ENCODE measurements around the gene UGP2. TPM values are rescaled to one million over a fixed set of nuclear protein-coding genes. Genes with fewer than 3 reads are reported as not detected.

UGP2 gene
- total RNA-seq, 2 donors from 2014 or later: 204 to 209 TPM

DNA sequence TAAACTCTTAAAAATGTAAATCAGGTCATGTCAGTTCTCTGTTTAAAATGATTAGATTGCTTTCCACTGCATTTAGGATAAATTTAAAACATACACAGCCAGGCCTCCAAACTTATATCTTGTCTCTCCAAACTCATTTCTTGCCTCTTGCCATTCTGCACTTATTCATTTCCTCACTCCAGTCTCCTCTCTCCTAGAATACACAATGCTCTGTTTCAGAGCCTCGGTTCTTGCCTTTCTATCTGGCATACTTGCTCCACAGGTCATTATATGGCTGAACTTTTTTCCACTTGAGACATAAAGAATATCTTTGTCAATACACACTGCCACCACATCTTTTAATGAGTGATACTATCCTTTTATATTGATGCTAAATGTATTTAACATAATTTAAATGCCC, 10.5 kb upstream of the UGP2 start:
- H3K9me3 ChIP-seq: no peaks in the 10 kb centered on the region
- H3K36me3 ChIP-seq: no peaks in the 10 kb centered on the region
- no peak overlapping the region for H3K27ac ChIP-seq
- no peak overlapping the region for H3K4me3 ChIP-seq
- TF ChIP-seq, protein P1, sequence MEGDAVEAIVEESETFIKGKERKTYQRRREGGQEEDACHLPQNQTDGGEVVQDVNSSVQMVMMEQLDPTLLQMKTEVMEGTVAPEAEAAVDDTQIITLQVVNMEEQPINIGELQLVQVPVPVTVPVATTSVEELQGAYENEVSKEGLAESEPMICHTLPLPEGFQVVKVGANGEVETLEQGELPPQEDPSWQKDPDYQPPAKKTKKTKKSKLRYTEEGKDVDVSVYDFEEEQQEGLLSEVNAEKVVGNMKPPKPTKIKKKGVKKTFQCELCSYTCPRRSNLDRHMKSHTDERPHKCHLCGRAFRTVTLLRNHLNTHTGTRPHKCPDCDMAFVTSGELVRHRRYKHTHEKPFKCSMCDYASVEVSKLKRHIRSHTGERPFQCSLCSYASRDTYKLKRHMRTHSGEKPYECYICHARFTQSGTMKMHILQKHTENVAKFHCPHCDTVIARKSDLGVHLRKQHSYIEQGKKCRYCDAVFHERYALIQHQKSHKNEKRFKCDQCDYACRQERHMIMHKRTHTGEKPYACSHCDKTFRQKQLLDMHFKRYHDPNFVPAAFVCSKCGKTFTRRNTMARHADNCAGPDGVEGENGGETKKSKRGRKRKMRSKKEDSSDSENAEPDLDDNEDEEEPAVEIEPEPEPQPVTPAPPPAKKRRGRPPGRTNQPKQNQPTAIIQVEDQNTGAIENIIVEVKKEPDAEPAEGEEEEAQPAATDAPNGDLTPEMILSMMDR (IDR thresholded peaks at IDR 0.05): no peak
- H3K27me3 ChIP-seq: no peaks in the 10 kb centered on the region
- DNase-seq (ENCODE audit: low spot score): no peak
- peaks cover 0 to 5% of the 10 kb centered on the region in 2 donors for H3K4me1 ChIP-seq

DNA sequence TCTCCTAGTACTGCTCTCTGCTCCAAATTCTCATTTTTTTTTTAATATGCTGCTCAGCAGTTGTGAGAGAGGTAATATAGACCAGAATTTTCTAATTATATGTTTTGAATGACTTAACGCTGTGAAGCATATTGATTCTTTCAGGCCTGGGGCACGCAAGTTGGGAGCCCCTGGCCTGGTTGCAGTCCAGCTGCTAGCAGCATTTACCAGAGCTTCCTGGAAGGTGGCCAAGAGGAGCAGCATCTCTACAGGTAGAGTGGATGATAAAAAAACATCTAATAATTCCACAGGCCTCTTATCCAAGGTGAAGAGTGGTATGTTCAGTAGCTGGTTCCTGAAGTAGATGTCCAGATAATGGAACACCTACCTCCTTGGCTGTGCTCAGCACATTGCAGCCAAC, 7.3 kb upstream of the UGP2 start:
- H3K4me1 ChIP-seq: no peaks in the 10 kb centered on the region
- H3K9me3 ChIP-seq: no peaks in the 10 kb centered on the region
- DNase-seq (ENCODE audit: low spot score): no peak
- no peak overlapping the region for H3K27ac ChIP-seq
- no peaks in the 10 kb centered on the region for H3K36me3 ChIP-seq
- TF ChIP-seq, protein P1 (IDR thresholded peaks at IDR 0.05): no peak
- no peak overlapping the region for H3K4me3 ChIP-seq
- H3K27me3 ChIP-seq: no peaks in the 10 kb centered on the region

DNA sequence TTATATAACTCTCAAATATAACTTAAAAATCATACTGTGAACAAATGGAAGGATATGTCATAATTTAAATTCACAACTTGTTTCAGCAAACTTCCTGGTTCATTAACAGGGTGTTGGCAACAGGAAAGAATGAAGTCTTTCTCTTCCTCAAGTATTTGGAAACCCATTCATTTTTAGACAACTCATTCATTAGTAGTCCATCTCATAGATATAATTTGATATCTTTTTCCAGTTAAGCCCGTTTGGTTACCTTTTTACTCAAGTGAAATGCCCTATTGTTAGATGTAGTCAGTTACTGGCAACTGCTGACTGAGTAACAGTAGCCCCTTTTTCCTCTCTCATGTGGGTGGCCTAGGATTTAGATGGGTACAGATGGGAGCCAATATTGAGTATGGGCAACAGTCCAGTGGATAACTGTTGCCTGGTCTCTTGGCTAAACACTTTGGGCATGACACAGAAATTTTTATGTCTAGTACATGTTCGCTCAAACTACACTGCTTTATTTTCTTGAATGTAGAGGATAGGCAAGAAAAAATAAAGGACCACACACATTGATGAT, 4.6 kb upstream of the UGP2 start:
- no peak for DNase-seq (ENCODE audit: low spot score)
- H3K27me3 ChIP-seq: no peaks in the 10 kb centered on the region
- H3K36me3 ChIP-seq: no peaks in the 10 kb centered on the region
- TF ChIP-seq, protein P1 (IDR thresholded peaks at IDR 0.05): no peak
- no peaks in the 10 kb centered on the region for H3K9me3 ChIP-seq
- peaks cover 0 to 5% of the 10 kb centered on the region in 2 donors for H3K4me1 ChIP-seq
- no peak overlapping the region for H3K4me3 ChIP-seq
- no peak overlapping the region for H3K27ac ChIP-seq

DNA sequence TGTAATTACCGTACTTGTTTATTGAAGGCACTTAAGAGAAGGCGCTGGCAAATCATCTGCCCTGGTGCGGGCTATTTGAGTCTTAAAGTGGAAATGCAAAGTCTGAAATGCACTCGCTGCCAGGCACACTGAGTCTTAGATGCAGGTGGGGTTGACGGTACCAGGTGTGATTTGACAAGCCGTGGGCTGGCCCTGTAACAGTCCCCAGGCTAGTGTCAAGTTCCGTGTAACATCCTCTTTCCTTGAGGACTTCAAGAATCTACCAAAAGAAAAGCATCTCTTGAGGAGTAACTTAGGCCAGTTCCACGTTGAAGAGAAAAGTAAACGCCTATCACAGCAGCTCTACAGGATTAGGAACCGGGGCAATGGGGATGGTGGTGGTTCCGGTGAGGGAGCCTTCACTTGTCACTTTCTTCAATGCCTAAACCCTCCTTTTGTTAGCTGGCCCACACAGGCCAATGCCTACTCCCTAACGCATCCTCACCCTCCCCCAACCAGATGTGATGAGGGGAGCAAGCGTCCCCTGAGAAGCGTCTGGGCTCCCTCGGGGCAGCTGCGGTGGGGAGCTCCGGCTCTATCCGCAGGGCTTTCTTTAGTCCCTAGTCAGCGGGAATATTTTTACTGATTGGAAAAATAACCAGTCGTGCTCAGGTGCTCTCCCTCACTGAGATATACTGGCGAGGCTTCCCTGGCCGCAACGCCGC, 1.5 kb upstream of the UGP2 start:
- Histone ChIP-seq H3K36me3 (no peaks in the 10 kb centered on the region), H3K4me3 (peak overlapping the region; percentile 85 to 92), H3K9me3 (no peaks in the 10 kb centered on the region), H3K4me1 (peaks cover 0 to 22% of the 10 kb centered on the region in 2 donors), H3K27me3 (no peaks in the 10 kb centered on the region), H3K27ac (peak overlapping the region; percentile 99)
- no peak for DNase-seq (ENCODE audit: low spot score)
- TF ChIP-seq, protein P1 (IDR thresholded peaks at IDR 0.05): no peak

DNA sequence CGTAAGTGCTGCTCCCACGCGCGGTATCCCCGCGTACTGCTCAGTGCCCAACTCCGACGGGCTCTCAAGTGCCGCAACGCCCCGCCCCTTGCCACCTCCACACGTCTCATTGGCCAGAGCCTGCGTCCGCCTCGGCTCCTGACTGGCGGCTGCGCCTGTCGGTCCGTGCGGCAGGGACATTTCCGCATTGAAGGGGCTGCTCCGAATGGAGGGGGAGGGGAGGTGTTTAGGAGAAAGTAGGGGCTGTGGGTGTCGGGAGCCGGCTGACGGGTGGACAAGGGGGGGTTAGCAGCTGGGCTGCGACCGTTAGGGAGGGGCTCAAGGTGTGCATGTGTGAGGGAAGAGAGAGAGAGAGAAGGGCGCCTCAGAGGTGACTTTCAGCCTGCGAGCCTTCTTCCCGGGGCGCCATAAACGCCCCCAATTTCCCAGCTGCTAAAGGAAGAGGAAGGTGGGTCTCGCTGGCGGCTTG, 877 bp upstream of the UGP2 start:
- Histone ChIP-seq H3K27ac (peak overlapping the region; percentile 99), H3K4me1 (peaks cover 0 to 28% of the 10 kb centered on the region in 2 donors), H3K27me3 (no peaks in the 10 kb centered on the region), H3K36me3 (no peaks in the 10 kb centered on the region), H3K4me3 (peak overlapping the region; percentile 85 to 92), H3K9me3 (no peaks in the 10 kb centered on the region)
- DNase-seq (ENCODE audit: low spot score): peak; percentile 99
- TF ChIP-seq, protein P1 (IDR thresholded peaks at IDR 0.05): no peak
